NCI-H1694 (cell line): ENCODE measurements around the gene FLII.

Source experiments
- DNase-seq: peaks from one replicate; lab custom pipeline; 2025; lab: John Stamatoyannopoulos, UW

FLII gene

GRCh38 chr17:18245038-18245776 is 13.3 kb downstream of the FLII start:
- DNase-seq, result no peak

- no peak for DNase-seq
Observed at GRCh38 chr17:18241229-18241871, 17.2 kb downstream of the FLII start.

GRCh38 chr17:18240449-18240848 is 18.1 kb downstream of the FLII start:
- no peak for DNase-seq

DNA sequence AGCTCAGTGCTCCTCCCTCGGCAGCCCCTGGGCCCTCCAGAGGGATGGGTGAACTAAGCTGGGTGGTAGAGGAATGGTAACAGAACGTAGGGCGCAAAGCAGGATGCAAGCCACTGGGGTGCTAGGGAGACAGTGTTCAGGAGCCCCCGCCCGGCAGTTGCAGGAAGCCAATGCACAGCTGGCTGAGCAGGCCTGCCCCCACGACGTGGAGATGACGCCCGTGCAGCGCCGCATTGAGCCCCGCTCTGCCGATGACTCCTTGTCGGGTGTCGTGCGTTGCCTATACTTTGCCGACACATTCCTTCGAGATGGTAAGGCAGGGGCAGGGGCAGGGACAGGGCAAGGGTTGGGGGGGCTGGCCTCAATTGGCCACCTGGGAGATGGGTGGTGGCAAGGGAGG is 20.2 kb downstream of the FLII start:
- DNase-seq, result no peak

GRCh38 chr17:18237461-18237860 is 21.1 kb downstream of the FLII start:
- DNase-seq, result no peak

DNA sequence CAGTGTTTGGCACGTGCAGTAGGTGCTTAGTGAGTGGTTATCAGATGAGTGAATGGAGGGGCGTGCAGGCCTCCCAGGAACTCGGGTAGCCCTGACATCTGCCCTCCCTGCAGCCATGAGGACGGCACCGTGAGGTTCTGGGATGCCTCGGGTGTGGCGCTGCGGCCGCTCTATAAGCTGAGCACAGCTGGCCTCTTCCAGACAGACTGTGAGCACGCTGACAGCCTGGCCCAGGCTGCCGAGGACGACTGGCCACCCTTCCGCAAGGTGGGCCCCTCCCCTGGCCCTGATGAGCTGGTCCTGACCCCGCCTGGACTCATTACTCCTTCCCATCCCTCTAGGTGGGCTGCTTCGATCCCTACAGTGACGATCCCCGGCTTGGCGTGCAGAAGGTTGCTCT is 22.0 kb downstream of the FLII start:
- no peak for DNase-seq

GRCh38 chr17:18235743-18236256 is 22.7 kb downstream of the FLII start:
- DNase-seq, result no peak

DNA sequence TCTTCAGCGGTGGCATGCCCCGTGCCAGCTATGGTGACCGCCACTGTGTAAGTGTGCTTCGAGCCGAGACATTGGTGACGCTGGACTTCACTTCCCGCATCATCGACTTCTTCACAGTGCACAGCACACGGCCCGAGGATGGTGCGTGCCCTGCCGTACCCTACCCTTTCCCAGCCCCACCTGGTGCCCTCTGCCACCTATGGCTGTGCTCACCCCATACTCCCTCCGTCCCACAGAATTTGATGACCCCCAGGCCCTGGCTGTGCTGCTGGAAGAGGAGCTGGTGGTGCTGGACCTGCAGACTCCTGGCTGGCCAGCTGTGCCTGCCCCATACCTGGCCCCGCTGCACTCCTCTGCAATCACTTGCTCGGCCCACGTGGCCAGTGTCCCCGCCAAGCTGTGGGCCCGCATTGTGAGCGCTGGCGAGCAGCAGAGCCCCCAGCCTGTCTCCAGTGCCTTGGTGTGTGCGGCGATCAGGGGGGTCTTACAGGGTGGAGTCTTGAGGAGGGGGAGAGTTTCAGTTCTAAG is 23.6 kb downstream of the FLII start:
- DNase-seq, result no peak

DNA sequence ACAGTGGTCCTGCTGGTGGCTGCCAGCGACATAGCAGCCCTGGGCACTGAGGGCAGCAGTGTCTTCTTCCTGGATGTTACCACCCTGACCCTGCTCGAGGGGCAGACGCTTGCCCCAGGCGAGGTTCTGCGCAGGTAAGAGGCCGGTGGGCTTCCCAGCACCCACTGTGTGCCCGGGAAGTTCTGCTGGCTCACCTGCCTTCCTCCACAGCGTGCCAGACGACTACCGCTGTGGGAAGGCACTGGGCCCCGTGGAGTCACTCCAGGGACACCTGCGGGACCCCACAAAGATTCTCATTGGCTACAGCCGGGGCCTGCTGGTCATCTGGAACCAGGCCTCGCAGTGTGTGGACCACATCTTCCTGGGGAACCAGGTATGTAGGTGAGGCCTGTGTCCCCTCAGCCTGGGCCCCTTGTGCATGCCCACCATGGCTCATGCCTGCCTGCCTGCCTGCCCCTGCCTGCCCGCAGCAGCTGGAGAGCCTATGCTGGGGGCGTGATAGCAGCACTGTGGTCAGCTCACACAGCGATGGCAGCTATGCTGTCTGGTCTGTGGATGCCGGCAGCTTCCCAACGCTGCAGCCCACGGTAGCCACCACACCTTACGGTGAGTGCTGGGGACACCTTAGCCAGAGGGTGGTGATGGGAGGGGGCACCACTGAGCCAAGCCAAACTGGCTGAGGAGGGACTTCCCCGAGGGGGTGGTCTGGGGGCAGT is 24.6 kb downstream of the FLII start:
- DNase-seq, result no peak

GRCh38 chr17:18231164-18231563 is 27.4 kb downstream of the FLII start:
- no peak for DNase-seq

DNA sequence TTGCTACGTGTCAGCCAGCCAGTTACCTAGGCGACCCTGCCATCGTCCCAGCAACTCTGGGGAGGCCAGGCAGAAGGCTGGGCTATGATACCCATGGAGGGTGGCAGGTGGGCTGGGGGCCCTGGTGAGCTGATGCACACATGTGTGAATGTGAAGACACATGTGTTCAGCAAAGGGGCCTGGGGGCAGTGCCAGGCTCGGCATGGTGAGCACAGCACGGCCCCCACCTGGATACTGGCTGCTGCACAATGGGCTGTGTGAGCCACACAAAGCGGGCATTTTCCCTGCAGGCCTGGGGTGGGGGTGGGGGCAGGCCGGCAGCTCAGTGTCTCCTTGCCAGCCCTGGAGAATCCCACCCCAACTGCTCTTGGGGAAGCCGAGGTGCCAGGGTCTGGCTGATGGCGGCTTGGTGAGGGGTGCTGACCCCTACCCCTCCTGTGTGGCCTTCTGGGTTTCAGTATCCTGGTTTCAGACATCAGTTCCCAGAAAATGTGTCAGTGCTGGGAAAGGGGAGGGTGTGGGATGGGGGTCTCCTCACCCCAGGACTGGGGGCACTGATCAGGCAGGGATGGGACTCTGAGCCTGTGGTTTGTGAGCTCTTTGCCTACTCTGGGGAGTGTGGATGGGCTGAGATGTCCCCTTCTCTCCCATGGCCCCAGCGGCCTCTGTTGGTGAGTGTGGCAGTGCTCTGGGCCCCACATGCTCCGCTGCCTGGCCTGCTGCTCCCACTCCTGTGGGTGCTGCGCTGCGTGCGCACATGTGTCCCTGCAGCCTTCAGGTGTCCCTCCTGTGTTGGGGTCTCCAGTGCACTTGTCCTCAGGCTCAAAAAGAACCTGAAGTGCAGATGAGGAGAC is 28.0 kb downstream of the FLII start:
- DNase-seq, result no peak

DNA sequence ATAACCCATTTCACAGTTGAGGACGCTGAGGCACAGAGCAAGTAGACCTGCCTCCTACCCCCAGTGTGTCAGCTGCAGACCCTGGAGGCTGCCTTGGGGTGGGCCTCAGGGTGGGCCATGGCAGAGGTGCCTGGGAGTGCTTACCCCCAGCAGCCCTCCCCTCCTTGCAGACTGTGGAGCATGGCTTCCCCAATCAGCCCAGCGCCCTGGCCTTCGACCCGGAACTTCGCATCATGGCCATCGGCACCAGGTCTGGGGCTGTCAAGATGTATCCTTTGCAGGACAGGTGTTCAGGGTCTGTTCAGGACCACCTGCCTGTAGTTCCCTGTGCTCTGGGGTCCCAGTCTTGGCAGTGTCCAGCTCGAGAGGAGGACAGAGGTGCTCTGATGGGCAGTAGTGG is 28.8 kb downstream of the FLII start:
- no peak for DNase-seq

DNA sequence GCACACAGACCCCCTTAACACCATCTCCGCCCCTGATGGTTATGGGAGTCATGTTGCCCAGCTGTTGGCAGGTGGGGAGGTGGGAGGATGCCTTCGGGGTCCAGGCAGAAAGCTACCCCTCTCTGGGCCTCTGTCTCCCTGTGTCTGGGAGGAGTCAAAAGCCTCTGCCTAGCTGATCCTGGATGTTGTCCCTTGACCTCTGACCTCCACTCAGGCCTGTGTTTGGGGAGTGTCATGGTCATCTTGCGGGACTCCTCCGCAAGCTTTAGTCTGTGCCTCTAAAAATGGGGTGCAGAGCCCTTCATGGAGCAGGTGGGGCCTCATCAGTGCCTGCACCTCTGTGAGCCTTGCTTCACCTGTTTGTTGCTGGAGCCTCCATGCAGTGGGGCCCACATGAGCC is 29.3 kb downstream of the FLII start:
- DNase-seq, result no peak

GRCh38 chr17:18228176-18228682 is 30.3 kb downstream of the FLII start:
- no peak for DNase-seq

DNA sequence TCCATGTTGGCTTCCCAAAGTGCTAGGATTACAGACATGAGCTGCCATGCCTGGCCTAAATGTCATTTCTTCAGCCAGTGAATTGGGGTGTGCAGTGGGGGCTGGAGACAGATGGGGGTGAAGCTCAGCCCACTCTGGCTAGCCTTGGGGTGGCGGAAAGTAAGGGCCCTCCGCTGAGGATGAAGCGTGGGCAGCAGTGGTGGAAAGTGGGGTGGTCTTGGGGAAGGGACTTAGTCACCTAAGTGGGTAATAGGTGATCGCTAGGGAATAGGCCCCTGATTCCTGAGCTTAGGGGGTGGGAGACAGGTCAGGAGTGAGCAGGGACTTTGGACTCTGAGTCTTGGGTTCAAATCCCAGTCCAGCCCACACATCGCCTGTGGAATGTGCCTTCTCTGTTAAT is 30.9 kb downstream of the FLII start:
- DNase-seq, result no peak

DNA sequence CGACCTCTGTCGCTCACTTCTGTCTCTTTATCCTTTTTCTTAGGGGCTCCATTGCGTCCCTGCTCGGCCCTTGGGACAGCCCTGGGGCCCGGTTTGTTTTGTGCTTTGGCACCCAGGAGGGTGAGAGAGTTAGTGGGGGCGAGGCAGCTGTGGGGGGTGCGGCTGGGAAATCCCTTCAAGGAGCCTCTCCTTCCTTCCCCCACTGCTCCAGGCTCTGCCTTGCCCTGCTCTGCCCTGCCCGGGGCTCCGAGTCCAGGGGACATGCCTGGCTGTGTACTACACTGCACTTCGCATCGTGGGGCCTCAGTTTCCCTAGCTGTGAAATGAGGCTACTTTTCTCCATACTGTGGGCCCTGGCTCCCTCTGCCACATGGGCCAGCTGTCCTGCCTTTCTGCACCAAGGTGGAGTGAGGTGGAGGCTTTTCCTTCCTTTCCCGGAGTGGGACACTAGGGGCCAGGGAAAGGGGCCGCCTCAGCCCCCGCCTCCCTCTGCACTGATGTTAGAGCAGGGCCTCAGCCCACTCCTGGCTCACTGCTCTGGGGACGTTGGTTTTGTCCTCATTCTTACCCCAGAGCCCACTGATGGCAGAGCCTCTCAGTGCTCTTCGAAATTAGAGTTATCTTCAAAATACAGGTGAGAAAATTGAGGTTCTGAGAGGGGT is 32.1 kb downstream of the FLII start:
- no peak for DNase-seq

GRCh38 chr17:18225642-18226283 is 32.8 kb downstream of the FLII start:
- no peak for DNase-seq

- peak; percentile 90 for DNase-seq
Observed at GRCh38 chr17:18225121-18225641, 33.4 kb downstream of the FLII start, which contains the start of gene LLGL1. TSS of gene LLGL1 (plus strand) at chr17:18225635. CDS start at chr17:18225683, 48 bp downstream.

GRCh38 chr17:18224387-18225120 is 34.0 kb downstream of the FLII start:
- no peak for DNase-seq

DNA sequence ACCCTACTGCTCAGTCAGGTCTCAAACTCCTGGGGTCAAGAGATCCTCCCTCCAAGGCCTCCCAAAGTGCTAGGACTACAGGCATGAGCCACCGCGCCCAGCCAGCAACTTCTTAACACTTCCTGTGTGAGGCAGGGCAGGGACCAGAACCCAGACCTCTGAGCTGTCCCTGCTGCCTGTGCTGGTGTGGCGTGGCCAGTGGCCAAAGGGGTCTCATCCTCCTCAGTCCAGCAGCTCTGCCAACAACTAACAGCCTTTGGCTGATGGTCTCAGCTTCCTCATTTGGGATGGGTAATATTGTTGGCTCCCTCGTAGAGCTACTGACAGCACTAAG is 34.5 kb downstream of the FLII start:
- no peak for DNase-seq
